Gastrocnemius medialis (tissue), 4 donors: Measurements from ENCODE around the gene PDYN.

ENCODE experiments used
- POLR2A ChIP-seq, 2 donors: fragments of 450-650 bp; IDR thresholded peaks; one replicate each; pipeline ENCODE4 v1.6.1; 2017; ENCODE audit warnings: antibody characterized with exemption in 2 of 2, mild to moderate bottlenecking in 2 of 2, moderate library complexity in 2 of 2
- TF ChIP-seq, protein P1 (sequence below), 5 experiments: fragments of 450-650 bp in 3 of 5; fragments of 200-600 bp in 2 of 5; sonication (generic) in 2 of 5; IDR thresholded peaks in 4 of 5; conservative IDR thresholded peaks in 1 of 5; 1 replicate in 4 of 5; 2 replicates in 1 of 5; pipeline ENCODE4 v1.5.1; 2016 to 2019; ENCODE audit warnings: antibody characterized with exemption in 5 of 5, mild to moderate bottlenecking in 3 of 5, moderate library complexity in 3 of 5

DNA sequence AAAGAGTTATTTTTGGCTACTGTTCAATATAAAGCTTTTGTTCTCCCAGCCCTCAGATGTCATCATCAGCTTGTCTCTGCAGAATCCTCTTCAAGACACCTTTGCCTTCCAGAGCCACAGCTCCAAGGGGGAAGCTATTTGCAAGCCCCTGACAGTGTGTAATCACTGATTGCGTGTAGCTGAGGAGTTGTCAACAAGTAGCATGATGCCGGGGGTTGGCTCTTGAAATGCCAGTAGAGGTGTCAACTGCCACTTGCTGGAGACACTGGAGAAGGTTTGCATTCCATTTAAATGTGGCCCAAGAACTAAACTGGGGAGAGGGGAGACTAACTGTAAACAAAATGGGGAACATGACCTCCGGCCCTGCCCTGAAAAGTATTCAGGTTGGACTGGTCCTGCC, 44.3 kb upstream of the PDYN start:
- TF ChIP-seq, protein P1, sequence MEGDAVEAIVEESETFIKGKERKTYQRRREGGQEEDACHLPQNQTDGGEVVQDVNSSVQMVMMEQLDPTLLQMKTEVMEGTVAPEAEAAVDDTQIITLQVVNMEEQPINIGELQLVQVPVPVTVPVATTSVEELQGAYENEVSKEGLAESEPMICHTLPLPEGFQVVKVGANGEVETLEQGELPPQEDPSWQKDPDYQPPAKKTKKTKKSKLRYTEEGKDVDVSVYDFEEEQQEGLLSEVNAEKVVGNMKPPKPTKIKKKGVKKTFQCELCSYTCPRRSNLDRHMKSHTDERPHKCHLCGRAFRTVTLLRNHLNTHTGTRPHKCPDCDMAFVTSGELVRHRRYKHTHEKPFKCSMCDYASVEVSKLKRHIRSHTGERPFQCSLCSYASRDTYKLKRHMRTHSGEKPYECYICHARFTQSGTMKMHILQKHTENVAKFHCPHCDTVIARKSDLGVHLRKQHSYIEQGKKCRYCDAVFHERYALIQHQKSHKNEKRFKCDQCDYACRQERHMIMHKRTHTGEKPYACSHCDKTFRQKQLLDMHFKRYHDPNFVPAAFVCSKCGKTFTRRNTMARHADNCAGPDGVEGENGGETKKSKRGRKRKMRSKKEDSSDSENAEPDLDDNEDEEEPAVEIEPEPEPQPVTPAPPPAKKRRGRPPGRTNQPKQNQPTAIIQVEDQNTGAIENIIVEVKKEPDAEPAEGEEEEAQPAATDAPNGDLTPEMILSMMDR (IDR thresholded peaks at IDR 0.05 in 4 of 5, conservative IDR thresholded peaks at IDR 0.05 in 1 of 5): no peak
- no peak for TF ChIP-seq POLR2A (IDR thresholded peaks at IDR 0.05)
